SU-DHL-6 (cell line): Measurements from ENCODE around the gene GIMAP1.

Experiments used
- H2AFZ ChIP-seq: fragments of 200-600 bp; sonication (generic); 2 replicates; pipeline ENCODE4 v1.6.1; 2014; ENCODE audit warnings: low read depth, mild to moderate bottlenecking, moderate library complexity, mixed read lengths, antibody characterized with exemption, low read length; ENCODE audit not compliant: severe bottlenecking
- H3F3A ChIP-seq: fragments of 200-600 bp; shearing (Covaris generic); 2 replicates; pipeline ENCODE4 v1.6.0; 2016; ENCODE audit warnings: antibody characterized with exemption, mild to moderate bottlenecking; ENCODE audit not compliant: insufficient read depth
- H3K27ac ChIP-seq: fragments of 200-600 bp; sonication (generic); 2 replicates; pipeline ENCODE4 v1.5.1; 2016; ENCODE audit warnings: low read depth, mild to moderate bottlenecking, low read length, moderate library complexity, mixed read lengths
- H3K27me3 ChIP-seq: fragments of 200-600 bp; sonication (generic), shearing (Covaris generic); 2 replicates; pipeline ENCODE4 v1.6.0; 2014; ENCODE audit warnings: mild to moderate bottlenecking, low read length
- H3K36me3 ChIP-seq: fragments of 200-600 bp; sonication (generic); 2 replicates; pipeline ENCODE4 v1.6.1; 2014; ENCODE audit warnings: mild to moderate bottlenecking, low read length, mixed read lengths
- H3K4me2 ChIP-seq: fragments of 300-600, 200-600 bp; shearing (Covaris generic), sonication (generic); 2 replicates; pipeline ENCODE4 v1.6.0; 2014; ENCODE audit warnings: low read length, low read depth, mild to moderate bottlenecking; ENCODE audit not compliant: poor library complexity, severe bottlenecking
- H3K4me3 ChIP-seq: fragments of 200-600 bp; sonication (generic); 2 replicates; pipeline ENCODE4 v1.5.1; 2014; ENCODE audit warnings: antibody characterized with exemption, low read length, mild to moderate bottlenecking, mixed read lengths; ENCODE audit not compliant: insufficient read depth, poor library complexity, severe bottlenecking
- H3K79me2 ChIP-seq: fragments of 200-600 bp; sonication (generic); 2 replicates; pipeline ENCODE4 v1.6.1; 2014; ENCODE audit warnings: mild to moderate bottlenecking, low read length, moderate library complexity; ENCODE audit not compliant: insufficient read depth
- H3K9ac ChIP-seq: fragments of 200-600 bp; sonication (generic); 2 replicates; pipeline ENCODE4 v1.7.0; 2014; ENCODE audit warnings: mild to moderate bottlenecking, low read length
- H3K9me2 ChIP-seq: fragments of 200-600 bp; sonication (generic); replicated peaks from 2 replicates; pipeline ENCODE4 v1.6.1; 2014; ENCODE audit warnings: low read length; ENCODE audit not compliant: insufficient read depth
- H3K9me3 ChIP-seq: fragments of 200-600 bp; sonication (generic); 2 replicates; pipeline ENCODE4 v1.6.1; 2014; ENCODE audit warnings: low read length, mixed read lengths; ENCODE audit not compliant: insufficient read depth
- H4K20me1 ChIP-seq: fragments of 200-600 bp; sonication (generic); 2 replicates; pipeline ENCODE4 v1.6.1; 2014; ENCODE audit warnings: low read depth, mild to moderate bottlenecking, antibody characterized with exemption, low read length, moderate library complexity, mixed read lengths
- CTCF ChIP-seq: fragments of 200-600 bp; sonication (generic); IDR thresholded peaks from one replicate; pipeline ENCODE4 v1.5.1; 2017; ENCODE audit warnings: antibody characterized with exemption, mild to moderate bottlenecking, low read length, moderate library complexity; ENCODE audit not compliant: insufficient read depth, poor library complexity, severe bottlenecking
- EZH2phosphoT487 ChIP-seq: fragments of 200-600 bp; sonication (generic), shearing (Covaris generic); conservative IDR thresholded peaks from 2 replicates; pipeline ENCODE4 v1.6.1; 2018; ENCODE audit warnings: mild to moderate bottlenecking, antibody characterized with exemption, low read length, moderate library complexity, mixed read lengths

The GIMAP1 gene

GRCh38 chr7:150759479-150759878 lies 43.1 kb downstream of the GIMAP1 start:
- Histone ChIP-seq H3K9me3 (no peaks in the 10 kb centered on the region), H3K27me3 (no peaks in the 10 kb centered on the region), H3K4me2 (no peak overlapping the region), H4K20me1 (no peaks in the 10 kb centered on the region), H3K27ac (no peak overlapping the region), H2AFZ (no peak overlapping the region), H3K36me3 (no peaks in the 10 kb centered on the region), H3F3A (no peaks in the 10 kb centered on the region), H3K79me2 (no peaks in the 10 kb centered on the region), H3K9ac (no peak overlapping the region), H3K4me3 (no peak overlapping the region), H3K9me2 (no peaks in the 10 kb centered on the region)
- no peak for TF ChIP-seq EZH2phosphoT487
- no peak for TF ChIP-seq CTCF

- no peak for TF ChIP-seq EZH2phosphoT487
- TF ChIP-seq CTCF: no peak
- Histone ChIP-seq H2AFZ (no peak overlapping the region), H3K9ac (no peak overlapping the region), H3K27ac (no peak overlapping the region), H3K4me3 (no peak overlapping the region), H3K27me3 (no peaks in the 10 kb centered on the region), H3K36me3 (no peaks in the 10 kb centered on the region), H4K20me1 (no peaks in the 10 kb centered on the region), H3F3A (no peaks in the 10 kb centered on the region), H3K9me2 (no peaks in the 10 kb centered on the region), H3K4me2 (no peak overlapping the region), H3K9me3 (no peaks in the 10 kb centered on the region), H3K79me2 (no peaks in the 10 kb centered on the region)
These were observed 49.9 kb downstream of the GIMAP1 start for GRCh38 chr7:150766334-150766709.

GRCh38 chr7:150769768-150770167 lies 53.4 kb downstream of the GIMAP1 start:
- Histone ChIP-seq H3K9me2 (no peaks in the 10 kb centered on the region), H2AFZ (no peak overlapping the region), H3K36me3 (no peaks in the 10 kb centered on the region), H3K27ac (no peak overlapping the region), H3K79me2 (no peaks in the 10 kb centered on the region), H3K27me3 (no peaks in the 10 kb centered on the region), H3F3A (no peaks in the 10 kb centered on the region), H3K4me2 (no peak overlapping the region), H3K9ac (no peak overlapping the region), H4K20me1 (no peaks in the 10 kb centered on the region), H3K4me3 (no peak overlapping the region), H3K9me3 (no peaks in the 10 kb centered on the region)
- no peak for TF ChIP-seq EZH2phosphoT487
- TF ChIP-seq CTCF: no peak
